GM19438 (cell line): ENCODE results near the gene MKNK2.

ENCODE experiments used
- ATAC-seq: cut with Tn5 transposase; IDR thresholded peaks from one replicate; pipeline ENCODE4 v1.9.1; 2021; ENCODE audit warnings: low read depth; ENCODE audit not compliant: unreplicated experiment

Gene MKNK2

GRCh38 chr19:2058570-2059421, 7.8 kb upstream of the MKNK2 start:
- ATAC-seq = no peak

GRCh38 chr19:2057484-2058469, 6.7 kb upstream of the MKNK2 start:
- no peak for ATAC-seq

GRCh38 chr19:2056837-2057192, 5.8 kb upstream of the MKNK2 start:
- ATAC-seq = no peak

GRCh38 chr19:2055931-2056836, 5.1 kb upstream of the MKNK2 start:
- ATAC-seq = no peak

- no peak for ATAC-seq
These were observed 3.7 kb upstream of the MKNK2 start for GRCh38 chr19:2054763-2055162.

- ATAC-seq = no peak
These were observed 2.8 kb upstream of the MKNK2 start for GRCh38 chr19:2053601-2054389.

GRCh38 chr19:2051773-2052704, 995 bp upstream of the MKNK2 start:
- ATAC-seq = no peak

GRCh38 chr19:2050349-2050990, 574 bp downstream of the MKNK2 start:
- ATAC-seq = no peak

- ATAC-seq = no peak
These were observed 1.2 kb downstream of the MKNK2 start for GRCh38 chr19:2049741-2050348.

GRCh38 chr19:2048959-2049740, 1.9 kb downstream of the MKNK2 start:
- no peak for ATAC-seq

GRCh38 chr19:2048104-2048958, 2.7 kb downstream of the MKNK2 start:
- no peak for ATAC-seq

- ATAC-seq = no peak
These were observed 3.5 kb downstream of the MKNK2 start for GRCh38 chr19:2047449-2048103.

GRCh38 chr19:2047076-2047448, 4.0 kb downstream of the MKNK2 start:
- no peak for ATAC-seq

- no peak for ATAC-seq
These were observed 4.8 kb downstream of the MKNK2 start for GRCh38 chr19:2046046-2046907.
